ENCODE data around the gene SPCS3.
"Not testable (repeated sequence)": the region's sequence is repeated elsewhere in the genome, so short reads cannot be mapped to it uniquely, and the experiment has no call there.

Gene SPCS3

GRCh38 chr4:176346836-176347235, 27.1 kb downstream of the SPCS3 start:
- DNase-seq (ENCODE audit: low read depth in 2 of 2): not testable (repeated sequence)

DNA sequence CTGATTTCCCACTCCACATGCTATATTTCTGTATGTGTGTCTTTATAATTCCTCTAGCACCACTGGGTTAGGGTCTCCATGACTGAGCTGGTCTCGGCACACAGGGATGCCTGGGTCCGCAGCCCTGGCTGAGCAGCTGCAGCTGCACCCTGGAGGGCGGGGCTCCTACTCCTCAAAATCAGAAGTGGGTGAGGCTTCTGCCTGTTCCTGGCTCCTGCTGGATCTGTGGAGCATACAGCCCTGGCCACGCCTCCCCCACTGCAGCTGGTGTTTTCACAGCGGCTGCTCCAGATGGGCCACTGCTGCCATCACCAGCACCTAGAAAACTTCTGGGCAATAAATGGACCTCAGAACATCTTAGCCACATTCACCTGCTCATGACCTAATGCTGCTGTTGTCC, 30.9 kb downstream of the SPCS3 start:
- DNase-seq (ENCODE audit: low read depth in 2 of 2): no peak

- no peak for DNase-seq (ENCODE audit: low read depth in 2 of 2)
These were observed 35.1 kb downstream of the SPCS3 start for GRCh38 chr4:176354884-176355283.

DNA sequence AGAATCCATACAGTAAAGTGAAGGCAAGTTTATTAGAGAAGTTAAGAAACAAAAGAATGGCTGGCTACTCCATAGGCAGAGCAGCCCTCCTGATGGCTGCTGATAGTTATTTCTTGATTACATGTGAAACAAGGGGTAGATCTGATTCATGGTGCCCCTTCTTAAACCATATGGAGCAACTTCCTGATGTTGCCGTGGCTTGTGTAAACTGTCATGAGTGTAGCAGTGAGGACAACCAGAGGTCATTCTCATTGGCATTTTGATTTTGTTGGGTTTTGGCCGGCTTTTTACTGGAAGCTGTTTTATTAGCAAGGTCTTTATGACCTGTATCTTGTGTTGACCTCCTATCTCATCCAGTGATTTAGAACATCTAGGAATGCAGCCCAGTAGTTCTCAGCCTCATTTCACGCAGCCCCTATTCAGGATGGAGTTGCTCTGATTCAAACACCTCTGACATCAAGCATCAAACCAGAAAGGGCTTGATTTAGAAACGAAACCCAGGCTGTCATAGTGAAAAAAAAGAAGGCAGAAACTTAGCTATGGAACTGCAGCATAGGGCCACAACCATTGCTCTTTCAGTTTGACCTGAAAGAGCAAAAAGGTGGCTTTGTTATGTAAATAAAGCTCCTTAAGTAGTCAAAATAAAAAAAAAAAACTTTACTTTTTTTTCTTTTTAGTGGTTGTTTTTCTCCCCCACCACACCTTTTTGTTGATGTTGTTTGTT, 37.8 kb downstream of the SPCS3 start:
- DNase-seq (ENCODE audit: low read depth in 2 of 2): no peak

- no peak for DNase-seq (ENCODE audit: low read depth in 2 of 2)
These were observed 38.3 kb downstream of the SPCS3 start for GRCh38 chr4:176358083-176358469.

DNA sequence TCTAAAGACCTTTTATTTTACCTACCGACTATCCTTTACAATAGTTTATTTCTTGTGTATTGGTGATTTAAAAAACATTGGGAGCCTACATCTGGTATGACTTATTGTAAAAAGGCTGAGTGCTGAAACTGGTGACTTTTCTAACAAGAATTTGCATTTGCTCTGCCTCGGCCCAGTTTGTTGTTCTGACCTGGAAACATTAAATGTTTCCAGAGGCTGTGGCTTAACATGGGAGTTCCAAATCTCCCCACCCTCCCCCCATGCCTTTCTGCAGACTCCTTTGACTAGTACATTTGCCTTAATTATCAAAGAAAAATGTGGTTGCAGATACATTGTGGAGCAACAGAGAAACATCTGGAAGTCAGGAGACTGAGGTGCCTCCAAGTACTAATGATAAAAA, 39.8 kb downstream of the SPCS3 start:
- no peak for DNase-seq (ENCODE audit: low read depth in 2 of 2)

DNA sequence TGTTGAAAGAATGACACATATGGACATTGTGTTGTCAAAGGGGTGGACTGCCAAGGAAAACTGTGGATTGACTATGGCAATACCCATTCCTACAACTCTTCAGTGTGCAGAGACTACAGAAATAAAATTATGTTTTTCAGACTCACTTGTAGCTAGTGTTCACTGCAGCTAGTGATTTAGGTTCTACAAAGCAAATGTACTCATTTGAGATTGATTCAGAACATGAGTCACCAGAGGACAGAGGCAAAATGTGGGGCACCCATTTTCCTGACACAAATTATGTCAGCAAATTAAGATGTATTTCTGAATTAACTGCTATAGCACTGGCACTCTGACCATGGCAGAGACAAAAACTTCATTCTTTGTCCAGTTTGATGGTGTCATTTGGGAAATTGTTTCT, 40.7 kb downstream of the SPCS3 start:
- DNase-seq (ENCODE audit: low read depth in 2 of 2): no peak

DNA sequence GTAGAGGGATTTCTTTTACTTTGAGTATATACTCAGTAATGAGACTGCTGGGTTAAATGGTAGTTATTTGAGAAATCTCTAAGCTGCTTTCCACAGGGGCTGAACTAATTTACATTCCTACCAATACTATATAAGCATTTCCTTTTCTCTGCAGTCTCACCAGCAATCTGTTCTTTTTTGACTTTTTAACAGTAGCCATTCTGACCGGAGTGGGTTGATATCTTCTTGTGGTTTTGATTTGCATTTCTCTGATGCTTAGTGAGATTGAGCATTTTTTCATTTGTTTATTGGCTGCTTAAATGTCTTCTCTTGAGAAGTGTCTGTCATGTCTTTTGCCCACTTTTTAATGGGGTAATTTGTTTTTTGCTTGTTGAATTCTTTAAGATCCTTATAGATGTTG, 43.3 kb downstream of the SPCS3 start:
- no peak for DNase-seq (ENCODE audit: low read depth in 2 of 2)

DNA sequence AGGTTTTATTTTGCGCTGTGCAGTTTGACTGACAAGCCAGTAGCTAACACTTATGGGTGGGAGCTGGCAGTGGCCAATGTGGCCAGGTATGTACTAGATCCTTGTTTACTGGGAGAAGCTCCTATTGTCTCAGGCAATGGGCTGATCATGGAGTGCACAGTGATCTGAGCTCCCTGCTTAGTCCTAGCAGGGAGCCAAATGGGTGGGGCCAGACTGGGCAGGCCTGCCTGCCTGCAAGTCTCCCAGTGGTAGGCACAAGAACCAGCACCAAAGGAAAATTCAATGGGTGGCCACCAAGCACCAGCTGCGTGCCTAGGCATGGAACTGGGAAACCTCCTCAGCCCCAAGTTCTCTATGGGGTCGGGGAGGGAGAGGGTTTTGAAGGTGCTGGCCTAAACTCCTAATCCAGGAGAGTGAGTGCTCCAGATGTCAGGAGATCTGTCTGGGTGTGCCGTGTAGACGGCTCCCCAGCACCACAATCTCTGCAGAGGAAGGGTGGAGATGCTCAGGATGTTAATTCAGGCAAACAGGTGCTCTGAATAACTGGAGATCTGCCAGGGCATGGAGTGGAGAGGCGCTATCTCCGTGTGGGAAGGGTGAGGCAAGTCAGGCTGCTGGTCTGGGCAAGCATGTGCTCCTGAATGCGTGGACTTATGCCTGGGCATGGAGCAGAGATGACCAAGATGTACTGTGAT, 48.2 kb downstream of the SPCS3 start:
- no peak for DNase-seq (ENCODE audit: low read depth in 2 of 2)

GRCh38 chr4:176376032-176376614, 56.4 kb downstream of the SPCS3 start:
- DNase-seq (ENCODE audit: low read depth in 2 of 2): no peak

DNA sequence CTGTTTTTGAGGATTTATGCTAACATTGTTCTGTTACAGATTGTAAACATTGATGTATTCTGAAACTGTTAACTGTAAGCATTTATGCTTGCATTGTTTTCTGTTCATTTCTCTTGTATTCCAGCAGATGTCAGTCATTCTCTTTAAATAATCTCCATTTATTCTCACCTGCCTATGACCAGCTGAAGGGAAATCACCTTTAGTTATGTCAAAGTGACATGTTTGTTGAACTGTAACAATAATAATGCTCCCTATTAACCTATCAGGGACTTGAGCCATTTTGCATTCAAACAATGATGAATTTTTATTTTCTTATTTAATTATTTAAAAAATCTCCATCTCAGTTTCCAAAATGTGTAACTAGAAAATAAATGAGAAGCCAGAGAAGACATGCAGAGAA, 58.0 kb downstream of the SPCS3 start:
- DNase-seq (ENCODE audit: low read depth in 2 of 2): no peak

DNA sequence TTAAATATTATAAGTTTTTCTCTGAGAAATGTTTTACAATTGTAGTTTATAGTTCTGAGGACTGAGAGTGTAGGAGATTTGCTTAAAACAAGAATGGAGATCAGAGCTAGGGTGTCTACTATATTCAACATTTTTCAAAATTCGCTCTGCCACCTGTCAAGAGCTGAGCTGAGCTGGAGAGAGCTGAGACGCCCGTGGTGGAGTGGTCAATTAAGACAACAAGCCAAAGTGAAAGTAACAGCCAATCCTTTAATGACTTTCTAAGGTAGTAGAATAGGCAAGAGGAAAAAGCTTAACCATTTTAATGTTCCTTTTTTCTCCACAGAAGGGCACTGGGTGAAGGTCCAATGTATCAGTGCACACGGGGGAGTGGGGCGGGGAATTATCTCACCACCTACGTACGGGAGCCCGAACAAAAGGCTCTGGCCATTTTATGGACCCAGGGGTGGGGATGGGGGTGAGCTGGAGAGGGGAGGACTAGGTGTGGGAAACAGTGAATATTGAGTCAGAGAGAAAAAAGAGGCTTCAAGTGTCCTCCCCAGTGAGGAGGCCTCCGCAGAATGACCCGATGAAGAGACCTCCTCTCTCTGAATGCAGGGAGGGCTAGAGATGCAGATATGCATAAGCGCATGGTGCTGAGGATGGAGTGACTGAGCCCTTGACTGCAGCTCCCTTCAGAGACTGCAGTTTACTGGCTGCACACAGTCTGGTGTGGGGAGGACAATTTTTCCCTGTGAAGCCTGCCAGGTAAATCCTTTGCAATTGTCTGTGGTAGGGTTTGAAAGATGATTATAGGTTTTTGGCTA, 60.8 kb downstream of the SPCS3 start:
- no peak for DNase-seq (ENCODE audit: low read depth in 2 of 2)

Measured in stimulated activated CD8-positive, alpha-beta memory T cell treated with anti-CD3 and anti-CD28 coated beads, Interleukin-15, amount 100 ng/mL, for 4 hours (primary cell).